Tibial nerve (tissue), 4 donors: Measurements from ENCODE around the gene C2orf72.

Experiments used
- CTCF ChIP-seq, 5 experiments: fragments of 200-600 bp in 3 of 5; fragments of 450-650 bp in 2 of 5; sonication (generic) in 3 of 5; IDR thresholded peaks; one replicate each; pipeline ENCODE4 v1.5.1; 2016 to 2019; ENCODE audit warnings: antibody characterized with exemption in 5 of 5, mild to moderate bottlenecking in 3 of 5, moderate library complexity in 2 of 5
- EP300 ChIP-seq, 2 donors: sonication (generic); formaldehyde crosslinking; IDR thresholded peaks; one replicate each; pipeline ENCODE4 v1.6.1; 2017; ENCODE audit warnings: antibody characterized with exemption in 2 of 2, mild to moderate bottlenecking in 1 of 2
- POLR2A ChIP-seq, 2 donors: fragments of 450-650 bp; IDR thresholded peaks; one replicate each; pipeline ENCODE4 v1.6.1; 2017; ENCODE audit warnings: antibody characterized with exemption in 2 of 2, mild to moderate bottlenecking in 2 of 2, moderate library complexity in 2 of 2

- no peak for TF ChIP-seq CTCF (IDR thresholded peaks at IDR 0.05)
- TF ChIP-seq POLR2A (IDR thresholded peaks at IDR 0.05), result no peak
- TF ChIP-seq EP300 (IDR thresholded peaks at IDR 0.05), result no peak
Measured at GRCh38 chr2:231007286-231008098, 29.8 kb upstream of the C2orf72 start.
